Kidney epithelial cell (primary cell): ENCODE measurements around the gene CD300A. TPM values are rescaled to one million over a fixed set of nuclear protein-coding genes. Genes with fewer than 3 reads are reported as not detected.

Experiments used
- DNase-seq: peaks from one replicate; pipeline ENCODE4 v3.0.0-alpha.2; 2010; ENCODE audit warnings: low read depth
- H3K27me3 ChIP-seq: 2 replicates; pipeline ENCODE4 v1.6.0; 2011; ENCODE audit warnings: low read length; ENCODE audit not compliant: control insufficient read depth, insufficient read depth
- H3K36me3 ChIP-seq: 2 replicates; pipeline ENCODE4 v1.5.1; 2011; ENCODE audit warnings: low read length; ENCODE audit not compliant: control insufficient read depth, insufficient read depth
- H3K4me3 ChIP-seq: 2 replicates; pipeline ENCODE4 v1.5.1; 2011; ENCODE audit warnings: low read depth, mild to moderate bottlenecking, control low read depth, low read length
- CTCF ChIP-seq: IDR thresholded peaks from 2 replicates; pipeline ENCODE4 v1.5.1; 2011; ENCODE audit warnings: mild to moderate bottlenecking, moderate library complexity, low read length, control low read depth, inconsistent platforms; ENCODE audit not compliant: insufficient read depth, poor library complexity, severe bottlenecking
- total RNA-seq: library from RNA; depleted of rRNA; stranded (reverse); fragments of >200 nt; gene quantifications from 2 replicates; pipeline ENCODE4 v1.2.3, GENCODE V29; 2015

Gene CD300A
- total RNA-seq, 1 donor from 2014 or later, result not detected

- TF ChIP-seq CTCF, result no peak
- peak; percentile 50 for DNase-seq
- no peak overlapping the region for H3K4me3 ChIP-seq
- no peaks in the 10 kb centered on the region for H3K27me3 ChIP-seq
- peaks cover 10% of the 10 kb centered on the region for H3K36me3 ChIP-seq
Observed at GRCh38 chr17:74442670-74443515, 23.5 kb upstream of the CD300A start.

- Histone ChIP-seq H3K36me3 (peaks cover 10% of the 10 kb centered on the region), H3K27me3 (no peaks in the 10 kb centered on the region), H3K4me3 (no peak overlapping the region)
- no peak for DNase-seq
- no peak for TF ChIP-seq CTCF
Observed at GRCh38 chr17:74443516-74444296, 22.7 kb upstream of the CD300A start.

GRCh38 chr17:74444406-74444805, 22.0 kb upstream of the CD300A start:
- no peak for DNase-seq
- no peaks in the 10 kb centered on the region for H3K27me3 ChIP-seq
- no peak overlapping the region for H3K4me3 ChIP-seq
- no peak for TF ChIP-seq CTCF
- peaks cover 10% of the 10 kb centered on the region for H3K36me3 ChIP-seq

GRCh38 chr17:74445158-74445557, 21.3 kb upstream of the CD300A start:
- Histone ChIP-seq H3K36me3 (peaks cover 10% of the 10 kb centered on the region), H3K27me3 (no peaks in the 10 kb centered on the region), H3K4me3 (no peak overlapping the region)
- no peak for DNase-seq
- TF ChIP-seq CTCF, result no peak

GRCh38 chr17:74446551-74447500, 19.6 kb upstream of the CD300A start:
- Histone ChIP-seq H3K4me3 (no peak overlapping the region), H3K27me3 (no peaks in the 10 kb centered on the region), H3K36me3 (peaks cover 6% of the 10 kb centered on the region)
- TF ChIP-seq CTCF, result no peak
- no peak for DNase-seq
